ENCODE data around the gene GSTM3.

The GSTM3 gene

DNA sequence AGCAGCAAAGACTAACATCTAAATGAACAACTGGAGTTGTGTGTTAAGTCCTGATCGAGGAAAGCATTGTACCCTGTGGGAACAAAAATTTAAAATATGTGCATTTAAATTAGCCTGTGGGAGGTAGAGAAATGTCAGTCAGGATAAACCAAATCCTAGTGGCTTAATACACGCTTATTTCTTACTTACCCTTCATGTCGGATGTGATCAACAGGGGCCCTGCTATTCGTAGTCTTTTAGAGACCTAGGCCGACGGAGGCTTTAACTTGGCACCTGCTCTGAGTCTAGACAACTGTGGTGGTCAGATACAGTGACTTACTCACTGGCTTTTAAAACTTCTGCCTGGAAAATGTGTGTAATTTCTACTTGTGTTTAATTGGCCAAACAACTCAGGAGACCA lies 10.2 kb downstream of the GSTM3 start:
- H3K79me2 ChIP-seq (ENCODE audit: insufficient read depth, low read length), result no peaks in the 10 kb centered on the region
- no peaks in the 10 kb centered on the region for H3K27me3 ChIP-seq (ENCODE audit: low read length)
- H2AFZ ChIP-seq (ENCODE audit: low read depth, low read length, severe bottlenecking), result no peak overlapping the region
- no peaks in the 10 kb centered on the region for H3F3A ChIP-seq (ENCODE audit: insufficient read depth)
- no peak for TF ChIP-seq EZH2phosphoT487 (conservative IDR thresholded peaks at IDR 0.05; ENCODE audit: low read length)
- TF ChIP-seq, protein P1, sequence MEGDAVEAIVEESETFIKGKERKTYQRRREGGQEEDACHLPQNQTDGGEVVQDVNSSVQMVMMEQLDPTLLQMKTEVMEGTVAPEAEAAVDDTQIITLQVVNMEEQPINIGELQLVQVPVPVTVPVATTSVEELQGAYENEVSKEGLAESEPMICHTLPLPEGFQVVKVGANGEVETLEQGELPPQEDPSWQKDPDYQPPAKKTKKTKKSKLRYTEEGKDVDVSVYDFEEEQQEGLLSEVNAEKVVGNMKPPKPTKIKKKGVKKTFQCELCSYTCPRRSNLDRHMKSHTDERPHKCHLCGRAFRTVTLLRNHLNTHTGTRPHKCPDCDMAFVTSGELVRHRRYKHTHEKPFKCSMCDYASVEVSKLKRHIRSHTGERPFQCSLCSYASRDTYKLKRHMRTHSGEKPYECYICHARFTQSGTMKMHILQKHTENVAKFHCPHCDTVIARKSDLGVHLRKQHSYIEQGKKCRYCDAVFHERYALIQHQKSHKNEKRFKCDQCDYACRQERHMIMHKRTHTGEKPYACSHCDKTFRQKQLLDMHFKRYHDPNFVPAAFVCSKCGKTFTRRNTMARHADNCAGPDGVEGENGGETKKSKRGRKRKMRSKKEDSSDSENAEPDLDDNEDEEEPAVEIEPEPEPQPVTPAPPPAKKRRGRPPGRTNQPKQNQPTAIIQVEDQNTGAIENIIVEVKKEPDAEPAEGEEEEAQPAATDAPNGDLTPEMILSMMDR (IDR thresholded peaks at IDR 0.05; ENCODE audit: insufficient read depth, low read length, poor library complexity, severe bottlenecking), result no peak
- H3K27ac ChIP-seq (ENCODE audit: low read depth, low read length), result no peak overlapping the region
- no peak overlapping the region for H3K4me3 ChIP-seq (ENCODE audit: insufficient read depth, low read length, poor library complexity, severe bottlenecking)
- no peaks in the 10 kb centered on the region for H3K36me3 ChIP-seq (ENCODE audit: low read length)
- no peak overlapping the region for H3K9ac ChIP-seq (ENCODE audit: low read length)
- H3K9me2 ChIP-seq (replicated peaks; ENCODE audit: insufficient read depth, low read length), result no peaks in the 10 kb centered on the region
- no peaks in the 10 kb centered on the region for H4K20me1 ChIP-seq (ENCODE audit: low read depth, low read length)
- no peaks in the 10 kb centered on the region for H3K9me3 ChIP-seq (ENCODE audit: insufficient read depth, low read length)
- no peak overlapping the region for H3K4me2 ChIP-seq (ENCODE audit: low read depth, low read length, poor library complexity, severe bottlenecking)

DNA sequence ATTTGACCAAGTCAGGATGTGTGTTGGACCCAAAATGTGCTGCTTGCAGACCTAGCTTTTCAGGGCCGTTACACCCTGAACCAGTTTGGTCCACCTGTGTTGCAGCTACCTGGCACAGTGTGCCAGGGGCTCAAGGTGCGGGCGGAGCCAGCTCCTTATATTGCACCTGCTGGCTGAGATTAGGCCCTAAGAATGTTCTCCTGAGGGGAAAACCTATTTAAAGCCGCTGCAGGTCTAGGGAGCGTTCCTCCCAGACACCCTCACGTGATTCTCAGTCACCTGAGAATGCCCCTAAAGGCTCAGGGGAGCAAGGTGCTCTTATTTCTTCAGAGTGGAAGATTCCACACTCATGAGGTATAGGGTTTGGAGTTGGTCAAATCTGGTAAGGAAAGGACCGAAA lies 12.0 kb downstream of the GSTM3 start:
- Histone ChIP-seq H4K20me1 (ENCODE audit: low read depth, low read length) (no peaks in the 10 kb centered on the region), H3K79me2 (ENCODE audit: insufficient read depth, low read length) (no peaks in the 10 kb centered on the region), H3K4me2 (ENCODE audit: low read depth, low read length, poor library complexity, severe bottlenecking) (no peak overlapping the region), H3F3A (ENCODE audit: insufficient read depth) (no peaks in the 10 kb centered on the region), H3K9me3 (ENCODE audit: insufficient read depth, low read length) (no peaks in the 10 kb centered on the region), H3K9ac (ENCODE audit: low read length) (no peak overlapping the region), H3K9me2 (replicated peaks; ENCODE audit: insufficient read depth, low read length) (no peaks in the 10 kb centered on the region), H3K27ac (ENCODE audit: low read depth, low read length) (no peak overlapping the region), H3K27me3 (ENCODE audit: low read length) (no peaks in the 10 kb centered on the region), H3K36me3 (ENCODE audit: low read length) (no peaks in the 10 kb centered on the region), H3K4me3 (ENCODE audit: insufficient read depth, low read length, poor library complexity, severe bottlenecking) (no peak overlapping the region), H2AFZ (ENCODE audit: low read depth, low read length, severe bottlenecking) (no peak overlapping the region)
- TF ChIP-seq, protein P1 (IDR thresholded peaks at IDR 0.05; ENCODE audit: insufficient read depth, low read length, poor library complexity, severe bottlenecking), result no peak
- no peak for TF ChIP-seq EZH2phosphoT487 (conservative IDR thresholded peaks at IDR 0.05; ENCODE audit: low read length)

DNA sequence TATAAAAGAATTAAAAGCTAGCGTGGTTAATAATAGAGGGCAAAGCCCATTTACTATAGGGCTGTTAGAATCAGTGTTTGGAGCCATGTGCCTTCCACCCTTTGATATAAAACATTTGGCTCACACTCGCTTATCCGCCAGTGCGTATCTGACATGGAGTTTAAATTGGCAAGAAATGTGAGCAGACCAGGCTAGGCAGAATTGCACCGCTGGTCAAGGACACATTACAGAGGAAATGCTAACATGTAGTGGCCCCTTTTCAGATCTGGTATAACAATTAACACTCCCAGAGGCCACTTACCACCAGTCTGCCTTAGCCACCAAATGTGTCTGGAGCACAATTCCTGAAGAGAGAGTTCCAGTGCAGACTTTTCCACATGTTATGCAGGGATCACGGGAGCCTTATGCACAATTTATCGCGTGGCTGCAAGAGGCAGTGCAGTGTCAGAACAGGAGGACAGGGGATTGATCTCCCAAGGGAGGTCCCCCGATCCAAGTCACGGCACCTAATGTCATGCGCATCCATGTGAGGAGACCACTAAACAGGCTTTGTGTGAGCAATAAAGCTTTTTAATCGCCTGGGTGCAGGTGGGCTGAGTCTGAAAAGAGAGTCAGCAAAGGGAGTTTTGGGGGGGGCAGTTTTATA lies 14.0 kb downstream of the GSTM3 start:
- Histone ChIP-seq H3K4me2 (ENCODE audit: low read depth, low read length, poor library complexity, severe bottlenecking) (no peak overlapping the region), H3K27me3 (ENCODE audit: low read length) (no peaks in the 10 kb centered on the region), H3K4me3 (ENCODE audit: insufficient read depth, low read length, poor library complexity, severe bottlenecking) (no peak overlapping the region), H2AFZ (ENCODE audit: low read depth, low read length, severe bottlenecking) (no peak overlapping the region), H3K9me3 (ENCODE audit: insufficient read depth, low read length) (no peaks in the 10 kb centered on the region), H3K9me2 (replicated peaks; ENCODE audit: insufficient read depth, low read length) (no peaks in the 10 kb centered on the region), H3K79me2 (ENCODE audit: insufficient read depth, low read length) (no peaks in the 10 kb centered on the region), H3K36me3 (ENCODE audit: low read length) (no peaks in the 10 kb centered on the region), H3K9ac (ENCODE audit: low read length) (no peak overlapping the region), H3K27ac (ENCODE audit: low read depth, low read length) (no peak overlapping the region), H4K20me1 (ENCODE audit: low read depth, low read length) (no peaks in the 10 kb centered on the region), H3F3A (ENCODE audit: insufficient read depth) (no peaks in the 10 kb centered on the region)
- no peak for TF ChIP-seq EZH2phosphoT487 (conservative IDR thresholded peaks at IDR 0.05; ENCODE audit: low read length)
- TF ChIP-seq, protein P1 (IDR thresholded peaks at IDR 0.05; ENCODE audit: insufficient read depth, low read length, poor library complexity, severe bottlenecking), result no peak

All from SU-DHL-6 (cell line).